CD8-positive, alpha-beta memory T cell (primary cell): ENCODE data around the gene STEAP2. TPM values are rescaled to one million over a fixed set of nuclear protein-coding genes. Genes with fewer than 3 reads are reported as not detected.

ENCODE experiments used
- CTCF ChIA-PET: fragments of 350-600 bp; sonication (Branson Sonifier 250); formaldehyde crosslinking; loops from one replicate; lab custom pipeline; 2021; ENCODE audit warnings: antibody characterized with exemption; lab: Charles Lee
- POLR2A ChIA-PET: fragments of 350-600 bp; sonication (Branson Sonifier 250); formaldehyde crosslinking; loops from one replicate; lab custom pipeline; 2021; ENCODE audit warnings: antibody characterized with exemption; lab: Charles Lee
- DNase-seq, 5 donors: peaks; one replicate each; pipeline versions ENCODE4 v3.0.0 to v3.0.0-alpha.2; 2020 to 2022; ENCODE audit warnings: mixed read lengths in 1 of 5
- H3K27ac ChIP-seq: one replicate; pipeline ENCODE4 v1.7.0; 2013; ENCODE audit warnings: low read depth, mild to moderate bottlenecking, low read length, moderate library complexity
- H3K27me3 ChIP-seq: 2 replicates; pipeline ENCODE4 v1.7.0; 2013; ENCODE audit warnings: low read length, mild to moderate bottlenecking; ENCODE audit not compliant: insufficient read depth, poor library complexity, severe bottlenecking
- H3K36me3 ChIP-seq: 2 replicates; pipeline ENCODE4 v1.7.0; 2013; ENCODE audit warnings: mild to moderate bottlenecking, low read length, moderate library complexity; ENCODE audit not compliant: insufficient read depth
- H3K4me1 ChIP-seq: 2 replicates; pipeline ENCODE4 v1.7.0; 2013; ENCODE audit warnings: mild to moderate bottlenecking, low read length, moderate library complexity; ENCODE audit not compliant: insufficient read depth
- H3K4me3 ChIP-seq: 2 replicates; pipeline ENCODE4 v1.7.0; 2013; ENCODE audit warnings: mild to moderate bottlenecking, low read length
- H3K9me3 ChIP-seq: 2 replicates; pipeline ENCODE4 v1.7.0; 2013; ENCODE audit warnings: mild to moderate bottlenecking, low read length
- H3K27ac Mint-ChIP-seq, 8 donors: one replicate each; pipeline ENCODE4 v1.8.0; 2020 to 2021; ENCODE audit warnings: mixed read lengths in 8 of 8, mild to moderate bottlenecking in 6 of 8, inconsistent platforms in 3 of 8, moderate library complexity in 3 of 8
- H3K27me3 Mint-ChIP-seq, 2 donors: one replicate each; pipeline ENCODE4 v1.8.0; 2020 to 2021; ENCODE audit warnings: mixed read lengths in 2 of 2, mild to moderate bottlenecking in 1 of 2, moderate library complexity in 1 of 2
- H3K36me3 Mint-ChIP-seq, 3 donors: one replicate each; pipeline ENCODE4 v1.8.0; 2020 to 2021; ENCODE audit warnings: mixed read lengths in 3 of 3, inconsistent platforms in 1 of 3, mild to moderate bottlenecking in 1 of 3
- H3K4me1 Mint-ChIP-seq, 3 donors: one replicate each; pipeline ENCODE4 v1.8.0; 2020 to 2021; ENCODE audit warnings: mixed read lengths in 3 of 3, inconsistent platforms in 1 of 3, mild to moderate bottlenecking in 1 of 3
- H3K4me3 Mint-ChIP-seq, 7 donors: one replicate each; pipeline ENCODE4 v1.8.0; 2020 to 2021; ENCODE audit warnings: mixed read lengths in 7 of 7, mild to moderate bottlenecking in 6 of 7, moderate library complexity in 4 of 7, inconsistent platforms in 2 of 7
- H3K9me3 Mint-ChIP-seq, 5 donors: one replicate each; pipeline ENCODE4 v1.8.0; 2020 to 2022; ENCODE audit warnings: mixed read lengths in 5 of 5, mild to moderate bottlenecking in 3 of 5, moderate library complexity in 2 of 5, inconsistent platforms in 1 of 5
- polyA plus RNA-seq: library from polyadenylated mRNA; unstranded; fragments of 300-500 nt; fragmentation: Illumina TruSeq; gene quantifications from one replicate; pipeline ENCODE4 v1.2.3, GENCODE V29; 2021
- total RNA-seq, 2 experiments: library from RNA; stranded (reverse); gene quantifications; one replicate each; pipeline ENCODE4 v1.2.3, GENCODE V29; 2021

Gene STEAP2
- total and polyA plus RNA-seq, 3 experiments from 2014 or later: 0.15 TPM; not detected in 2

DNA sequence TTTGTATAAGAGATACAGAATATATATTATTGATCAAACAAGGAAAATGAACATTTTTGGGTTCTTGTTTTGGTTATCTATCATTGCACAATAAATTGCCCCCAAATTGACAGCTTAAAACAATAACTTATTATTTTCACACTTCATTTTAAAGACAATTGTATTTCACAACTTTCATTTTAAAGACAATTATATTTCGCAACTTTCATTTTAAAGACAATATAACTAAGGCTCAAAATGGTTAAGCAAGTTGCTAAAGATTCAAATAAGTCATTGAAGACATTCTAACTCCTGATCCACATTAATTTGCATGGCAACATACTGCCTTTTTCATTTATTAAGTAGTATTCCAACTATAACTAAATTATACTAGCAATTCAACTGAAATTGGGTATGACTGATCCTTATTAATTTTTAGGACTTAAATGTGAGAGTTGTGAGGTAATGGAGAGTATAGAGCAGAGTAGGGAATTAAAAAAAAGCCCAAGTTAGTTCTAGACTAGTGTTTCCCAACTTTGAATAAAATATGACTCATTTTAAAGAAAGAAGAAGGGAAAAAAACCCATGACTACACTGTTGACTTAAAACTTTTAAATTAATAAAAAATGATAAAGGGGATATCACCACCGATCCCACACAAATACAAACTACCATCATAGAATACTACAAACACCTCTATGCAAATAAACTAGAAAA is 9.9 kb upstream of the STEAP2 start:
- Mint-ChIP-seq H3K27me3 (peaks cover 0 to 5% of the 10 kb centered on the region in 2 donors), H3K36me3 (no peaks in the 10 kb centered on the region), H3K4me1 (no peaks in the 10 kb centered on the region), H3K4me3 (no peak overlapping the region), H3K27ac (no peak overlapping the region), H3K9me3 (peaks cover 0 to 2% (median 0%) of the 10 kb centered on the region in 5 donors)
- no peaks in the 10 kb centered on the region for H3K9me3 ChIP-seq
- no peaks in the 10 kb centered on the region for H3K27me3 ChIP-seq
- H3K4me3 ChIP-seq: no peak overlapping the region
- CTCF ChIA-PET: no interaction called here
- POLR2A ChIA-PET: no interaction called here
- H3K36me3 ChIP-seq: no peaks in the 10 kb centered on the region
- no peak for DNase-seq
- H3K4me1 ChIP-seq: no peaks in the 10 kb centered on the region
- no peak overlapping the region for H3K27ac ChIP-seq

GRCh38 chr7:90207956-90208355 is 3.6 kb upstream of the STEAP2 start:
- Histone ChIP-seq H3K27me3 (peaks cover 14% of the 10 kb centered on the region), H3K36me3 (no peaks in the 10 kb centered on the region), H3K27ac (no peak overlapping the region), H3K9me3 (no peaks in the 10 kb centered on the region), H3K4me1 (no peaks in the 10 kb centered on the region), H3K4me3 (no peak overlapping the region)
- no peaks in the 10 kb centered on the region for H3K36me3 Mint-ChIP-seq
- H3K9me3 Mint-ChIP-seq: peaks cover 0 to 3% (median 0%) of the 10 kb centered on the region in 5 donors
- no peak overlapping the region for H3K4me3 Mint-ChIP-seq
- POLR2A ChIA-PET: no interaction called here
- H3K27me3 Mint-ChIP-seq: peaks cover 8 to 15% of the 10 kb centered on the region in 2 donors
- CTCF ChIA-PET: interaction anchor here (1.1 kb wide), 1 partner anchor 12 kb away, joined by 3 read pairs; no protein-coding TSS in a partner anchor
- H3K4me1 Mint-ChIP-seq: peaks cover 5 to 12% (median 7%) of the 10 kb centered on the region in 3 donors
- peak overlapping the region in 1 of 8 donors; percentile 29 for H3K27ac Mint-ChIP-seq
- DNase-seq: no peak

- no peaks in the 10 kb centered on the region for H3K36me3 Mint-ChIP-seq
- no peaks in the 10 kb centered on the region for H3K36me3 ChIP-seq
- peaks cover 5 to 12% (median 7%) of the 10 kb centered on the region in 3 donors for H3K4me1 Mint-ChIP-seq
- H3K27me3 ChIP-seq: peaks cover 14% of the 10 kb centered on the region
- POLR2A ChIA-PET: no interaction called here
- peaks cover 0 to 3% (median 0%) of the 10 kb centered on the region in 5 donors for H3K9me3 Mint-ChIP-seq
- CTCF ChIA-PET: no interaction called here
- no peaks in the 10 kb centered on the region for H3K9me3 ChIP-seq
- no peak overlapping the region for H3K27ac ChIP-seq
- H3K27ac Mint-ChIP-seq: no peak overlapping the region
- no peak for DNase-seq
- H3K4me1 ChIP-seq: no peaks in the 10 kb centered on the region
- H3K27me3 Mint-ChIP-seq: peaks cover 8 to 15% of the 10 kb centered on the region in 2 donors
- H3K4me3 ChIP-seq: no peak overlapping the region
- no peak overlapping the region for H3K4me3 Mint-ChIP-seq
These were observed 1.8 kb upstream of the STEAP2 start for GRCh38 chr7:90209776-90210175.

- H3K36me3 Mint-ChIP-seq: no peaks in the 10 kb centered on the region
- H3K9me3 Mint-ChIP-seq: peaks cover 0 to 3% (median 0%) of the 10 kb centered on the region in 5 donors
- Histone ChIP-seq H3K9me3 (no peaks in the 10 kb centered on the region), H3K4me1 (no peaks in the 10 kb centered on the region), H3K4me3 (no peak overlapping the region), H3K27ac (no peak overlapping the region), H3K36me3 (no peaks in the 10 kb centered on the region), H3K27me3 (peaks cover 14% of the 10 kb centered on the region)
- no peak for DNase-seq
- H3K27me3 Mint-ChIP-seq: peaks cover 8 to 15% of the 10 kb centered on the region in 2 donors
- ChIA-PET CTCF (no interaction called here), POLR2A (no interaction called here)
- no peak overlapping the region for H3K27ac Mint-ChIP-seq
- H3K4me1 Mint-ChIP-seq: peaks cover 5 to 12% (median 7%) of the 10 kb centered on the region in 3 donors
- no peak overlapping the region for H3K4me3 Mint-ChIP-seq
These were observed 1.1 kb upstream of the STEAP2 start for GRCh38 chr7:90210475-90210874.

DNA sequence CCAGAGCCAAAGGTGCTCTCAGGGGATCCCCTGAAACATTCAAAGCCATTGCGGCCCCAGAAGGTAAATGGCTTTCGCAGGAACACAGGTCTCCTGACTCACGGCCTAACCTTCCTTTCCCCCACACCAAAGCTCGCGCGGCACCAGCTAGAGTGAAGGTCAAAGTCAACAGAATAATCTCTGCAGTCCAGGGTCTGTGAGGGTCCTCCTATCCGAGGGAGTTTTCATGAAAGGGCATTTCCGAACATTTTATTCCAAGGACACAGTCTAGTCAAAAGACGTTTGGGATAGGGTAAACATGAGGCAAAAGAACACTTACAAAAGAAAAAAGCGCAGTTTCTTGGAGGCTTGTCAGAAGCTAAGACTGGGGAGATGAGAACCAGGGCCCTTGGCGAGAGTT is 559 bp upstream of the STEAP2 start:
- Mint-ChIP-seq H3K4me3 (peak overlapping the region in 5 of 7 donors; percentile 2 to 36 (median 29)), H3K36me3 (no peaks in the 10 kb centered on the region)
- CTCF ChIA-PET: no interaction called here

GRCh38 chr7:90212149-90212495 is 582 bp downstream of the STEAP2 start:
- H3K4me1 Mint-ChIP-seq: peaks cover 5 to 12% (median 7%) of the 10 kb centered on the region in 3 donors
- CTCF ChIA-PET: interaction anchor here (1.0 kb wide), 1 partner anchor 12 kb away, joined by 3 read pairs; no protein-coding TSS in a partner anchor
- peaks cover 0 to 3% (median 0%) of the 10 kb centered on the region in 5 donors for H3K9me3 Mint-ChIP-seq
- peaks cover 8 to 20% of the 10 kb centered on the region in 2 donors for H3K27me3 Mint-ChIP-seq
- DNase-seq: no peak
- H3K27ac Mint-ChIP-seq: no peak overlapping the region
- H3K4me3 Mint-ChIP-seq: peak overlapping the region in 1 of 7 donors; percentile 33
- H3K4me3 ChIP-seq: no peak overlapping the region
- no peaks in the 10 kb centered on the region for H3K36me3 ChIP-seq
- H3K27ac ChIP-seq: no peak overlapping the region
- peaks cover 14% of the 10 kb centered on the region for H3K27me3 ChIP-seq
- POLR2A ChIA-PET: no interaction called here
- H3K4me1 ChIP-seq: no peaks in the 10 kb centered on the region
- H3K36me3 Mint-ChIP-seq: no peaks in the 10 kb centered on the region
- H3K9me3 ChIP-seq: no peaks in the 10 kb centered on the region

More for the DNA sequence above, 559 bp upstream of the STEAP2 start:
- H3K27me3 Mint-ChIP-seq: peaks cover 8 to 16% of the 10 kb centered on the region in 2 donors
- POLR2A ChIA-PET: no interaction called here
- no peak overlapping the region for H3K4me3 ChIP-seq
- no peak overlapping the region for H3K27ac Mint-ChIP-seq
- peaks cover 5 to 12% (median 7%) of the 10 kb centered on the region in 3 donors for H3K4me1 Mint-ChIP-seq
- H3K4me1 ChIP-seq: no peaks in the 10 kb centered on the region
- H3K27me3 ChIP-seq: peaks cover 14% of the 10 kb centered on the region
- DNase-seq: no peak
- H3K27ac ChIP-seq: no peak overlapping the region
- H3K9me3 ChIP-seq: no peaks in the 10 kb centered on the region
- no peaks in the 10 kb centered on the region for H3K36me3 ChIP-seq
- H3K9me3 Mint-ChIP-seq: peaks cover 0 to 3% (median 0%) of the 10 kb centered on the region in 5 donors

DNA sequence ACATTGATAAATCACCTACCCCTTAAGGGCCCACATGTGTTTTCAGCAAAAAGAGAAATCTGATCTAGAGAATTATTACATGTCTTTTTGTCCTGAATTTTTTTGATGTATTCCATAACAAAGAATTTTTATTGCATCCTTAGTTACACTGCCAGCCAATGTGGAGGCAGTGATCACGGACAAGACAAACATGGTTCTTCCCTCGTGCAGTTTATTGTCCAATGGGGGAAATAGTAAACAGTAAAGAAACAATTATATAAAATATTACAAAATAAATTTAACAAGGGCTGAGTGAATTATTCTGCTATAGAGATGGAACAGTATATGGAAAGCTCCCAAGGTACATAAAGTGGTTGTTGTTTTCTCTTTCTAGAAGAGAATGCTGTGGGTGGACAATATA is 2.0 kb downstream of the STEAP2 start:
- Mint-ChIP-seq H3K27ac (no peak overlapping the region), H3K4me3 (no peak overlapping the region), H3K36me3 (no peaks in the 10 kb centered on the region), H3K9me3 (peaks cover 0 to 3% (median 0%) of the 10 kb centered on the region in 5 donors), H3K27me3 (peaks cover 8 to 20% of the 10 kb centered on the region in 2 donors), H3K4me1 (peaks cover 5 to 12% (median 7%) of the 10 kb centered on the region in 3 donors)
- Histone ChIP-seq H3K4me3 (no peak overlapping the region), H3K36me3 (no peaks in the 10 kb centered on the region), H3K4me1 (no peaks in the 10 kb centered on the region), H3K27ac (no peak overlapping the region), H3K27me3 (peaks cover 14% of the 10 kb centered on the region), H3K9me3 (no peaks in the 10 kb centered on the region)
- ChIA-PET CTCF (no interaction called here), POLR2A (no interaction called here)
- DNase-seq: no peak

DNA sequence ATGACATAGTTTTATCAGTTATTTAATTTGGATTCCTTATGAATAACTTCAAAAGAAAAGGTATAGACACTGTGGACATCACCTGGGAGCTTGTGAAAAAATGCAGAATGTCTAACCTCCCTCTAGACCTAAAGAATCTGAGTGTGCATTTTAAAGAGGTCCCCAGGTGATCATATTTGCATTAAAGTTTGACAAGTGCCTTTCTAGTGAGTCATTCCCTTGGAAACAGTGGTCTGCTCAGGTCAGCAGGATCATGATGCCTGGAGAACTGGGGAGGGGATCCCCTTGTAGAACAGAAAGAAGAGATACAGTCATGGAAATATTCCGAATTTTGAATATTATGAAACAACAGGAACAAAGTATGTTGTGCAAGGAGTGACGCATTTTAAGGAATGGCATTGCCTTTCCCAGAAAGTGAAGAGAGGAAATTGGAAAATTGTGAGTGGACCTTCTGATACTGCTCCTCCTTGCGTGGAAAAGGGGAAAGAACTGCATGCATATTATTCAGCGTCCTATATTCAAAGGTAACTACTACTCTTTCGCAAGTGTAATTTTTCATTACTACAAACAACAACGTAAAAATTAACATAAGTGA is 4.6 kb downstream of the STEAP2 start:
- Mint-ChIP-seq H3K27ac (no peak overlapping the region), H3K4me3 (no peak overlapping the region), H3K9me3 (peaks cover 0 to 3% (median 0%) of the 10 kb centered on the region in 5 donors), H3K36me3 (no peaks in the 10 kb centered on the region), H3K27me3 (peaks cover 8 to 19% of the 10 kb centered on the region in 2 donors), H3K4me1 (peaks cover 0 to 6% (median 1%) of the 10 kb centered on the region in 3 donors)
- Histone ChIP-seq H3K27ac (no peak overlapping the region), H3K36me3 (no peaks in the 10 kb centered on the region), H3K4me3 (no peak overlapping the region), H3K27me3 (peaks cover 8% of the 10 kb centered on the region), H3K4me1 (no peaks in the 10 kb centered on the region), H3K9me3 (no peaks in the 10 kb centered on the region)
- no peak for DNase-seq
- CTCF ChIA-PET: no interaction called here
- POLR2A ChIA-PET: no interaction called here
